NCI-H1930 (cell line): ENCODE results near the gene CFAP43.

Experiments
- DNase-seq, 2 experiments: peaks; one replicate each; lab custom pipeline; 2025; lab: John Stamatoyannopoulos, UW

Gene CFAP43

GRCh38 chr10:104098358-104098925 lies 133.7 kb downstream of the CFAP43 start:
- no peak for DNase-seq

- no peak for DNase-seq
These were observed 135.5 kb downstream of the CFAP43 start for GRCh38 chr10:104096692-104097091.

- no peak for DNase-seq
These were observed 139.4 kb downstream of the CFAP43 start for GRCh38 chr10:104092749-104093148.

- DNase-seq, result no peak
These were observed 141.6 kb downstream of the CFAP43 start for GRCh38 chr10:104090611-104091010.

- no peak for DNase-seq
These were observed 142.5 kb downstream of the CFAP43 start for GRCh38 chr10:104089621-104090020.

GRCh38 chr10:104088239-104088638 lies 143.9 kb downstream of the CFAP43 start:
- DNase-seq, result no peak

GRCh38 chr10:104085801-104086400 lies 146.3 kb downstream of the CFAP43 start, which contains the start of gene COL17A1:
TSS of gene COL17A1 (minus strand) at chr10:104085880. CDS start at chr10:104080673, 5,207 bp downstream.
- peak in 1 of 2 experiments; percentile 13 for DNase-seq

GRCh38 chr10:104084482-104085142 lies 147.6 kb downstream of the CFAP43 start:
- DNase-seq, result no peak

- no peak for DNase-seq
These were observed 150.2 kb downstream of the CFAP43 start for GRCh38 chr10:104081998-104082397.

GRCh38 chr10:104080762-104081161 lies 151.4 kb downstream of the CFAP43 start:
- DNase-seq, result peak; percentile 46 to 71
